ENCODE measurements around the gene TOX4.

The TOX4 gene

DNA sequence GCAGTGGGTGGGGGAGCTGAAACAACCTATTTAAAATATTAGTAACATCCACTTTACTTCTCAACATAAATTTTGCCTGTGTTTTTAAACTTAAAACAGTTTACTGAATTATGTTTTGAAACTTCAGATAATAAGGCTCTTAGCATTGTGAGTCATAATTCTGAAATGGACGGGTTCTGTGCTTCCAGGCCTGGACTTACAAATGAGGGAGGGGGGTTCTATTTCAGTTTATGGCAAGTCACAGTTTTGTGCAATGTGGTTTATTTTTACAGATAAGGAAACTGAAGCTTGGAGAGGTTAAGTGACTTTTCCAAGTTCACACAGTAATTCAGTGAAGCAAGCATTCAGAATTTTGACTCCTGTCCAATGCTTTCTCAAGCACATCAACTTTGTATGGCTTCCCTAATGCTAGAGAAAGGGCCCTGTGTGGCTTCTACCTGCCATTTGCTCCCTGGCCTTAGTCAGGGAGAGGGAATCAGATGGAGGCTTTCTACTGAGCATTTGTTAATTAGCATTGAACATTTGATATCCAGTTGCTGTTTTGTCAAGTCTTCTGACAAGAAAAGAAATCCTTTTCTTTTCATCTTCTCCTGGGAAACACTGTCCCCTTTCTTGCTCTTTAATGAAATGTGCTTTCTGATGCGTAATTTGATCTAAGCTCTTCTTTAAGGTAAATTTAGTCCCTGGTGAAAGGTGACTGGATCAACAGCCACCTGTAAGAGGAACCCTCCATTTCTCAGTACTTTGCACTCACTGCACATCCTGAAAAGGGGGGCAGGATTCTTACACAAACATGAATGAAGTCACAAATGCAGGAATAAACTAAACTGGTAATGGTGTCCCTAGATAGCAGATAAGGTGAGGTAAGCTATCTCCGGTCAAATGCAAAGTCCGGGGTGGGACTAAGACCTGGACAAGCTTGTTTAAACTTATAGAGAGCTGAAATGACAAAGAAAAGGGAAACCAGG is 51.7 kb downstream of the TOX4 start:
- no peak overlapping the region for H3K9ac ChIP-seq (ENCODE audit: low read depth, low read length)
- ATAC-seq (ENCODE audit: insufficient read depth, low read depth): no peak
- TF ChIP-seq, protein P1, sequence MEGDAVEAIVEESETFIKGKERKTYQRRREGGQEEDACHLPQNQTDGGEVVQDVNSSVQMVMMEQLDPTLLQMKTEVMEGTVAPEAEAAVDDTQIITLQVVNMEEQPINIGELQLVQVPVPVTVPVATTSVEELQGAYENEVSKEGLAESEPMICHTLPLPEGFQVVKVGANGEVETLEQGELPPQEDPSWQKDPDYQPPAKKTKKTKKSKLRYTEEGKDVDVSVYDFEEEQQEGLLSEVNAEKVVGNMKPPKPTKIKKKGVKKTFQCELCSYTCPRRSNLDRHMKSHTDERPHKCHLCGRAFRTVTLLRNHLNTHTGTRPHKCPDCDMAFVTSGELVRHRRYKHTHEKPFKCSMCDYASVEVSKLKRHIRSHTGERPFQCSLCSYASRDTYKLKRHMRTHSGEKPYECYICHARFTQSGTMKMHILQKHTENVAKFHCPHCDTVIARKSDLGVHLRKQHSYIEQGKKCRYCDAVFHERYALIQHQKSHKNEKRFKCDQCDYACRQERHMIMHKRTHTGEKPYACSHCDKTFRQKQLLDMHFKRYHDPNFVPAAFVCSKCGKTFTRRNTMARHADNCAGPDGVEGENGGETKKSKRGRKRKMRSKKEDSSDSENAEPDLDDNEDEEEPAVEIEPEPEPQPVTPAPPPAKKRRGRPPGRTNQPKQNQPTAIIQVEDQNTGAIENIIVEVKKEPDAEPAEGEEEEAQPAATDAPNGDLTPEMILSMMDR (IDR thresholded peaks at IDR 0.05; ENCODE audit: borderline replicate concordance, extremely low read depth, low read length, poor library complexity, severe bottlenecking): no peak
- no peak for TF ChIP-seq EZH2 (IDR thresholded peaks at IDR 0.05; ENCODE audit: borderline replicate concordance, low read depth, low read length, severe bottlenecking)
- no peaks in the 10 kb centered on the region for H4K20me1 ChIP-seq (ENCODE audit: insufficient read depth, low read length)
- no peak overlapping the region for H3K27ac ChIP-seq (ENCODE audit: low read length)
- H3K27me3 ChIP-seq (ENCODE audit: insufficient read depth, low read length, poor library complexity): peaks cover 2% of the 10 kb centered on the region
- H3K4me3 ChIP-seq (ENCODE audit: low read depth in 1 of 2, low read length in 2 of 2): no peak overlapping the region
- H3K36me3 ChIP-seq (ENCODE audit: insufficient read depth, low read length): peaks cover 8% of the 10 kb centered on the region
- peaks cover 5% of the 10 kb centered on the region for H3K79me2 ChIP-seq (ENCODE audit: insufficient read depth, low read length)
- no peak overlapping the region for H2AFZ ChIP-seq (ENCODE audit: low read depth, low read length)
- no peaks in the 10 kb centered on the region for H3K9me3 ChIP-seq (ENCODE audit: insufficient read depth, low read length, severe bottlenecking)
- no peak overlapping the region for H3K4me2 ChIP-seq (ENCODE audit: insufficient read depth, low read length)
- DNase-seq: no peak
- peaks cover 16% of the 10 kb centered on the region for H3K4me1 ChIP-seq (ENCODE audit: insufficient read depth, low read length)

DNA sequence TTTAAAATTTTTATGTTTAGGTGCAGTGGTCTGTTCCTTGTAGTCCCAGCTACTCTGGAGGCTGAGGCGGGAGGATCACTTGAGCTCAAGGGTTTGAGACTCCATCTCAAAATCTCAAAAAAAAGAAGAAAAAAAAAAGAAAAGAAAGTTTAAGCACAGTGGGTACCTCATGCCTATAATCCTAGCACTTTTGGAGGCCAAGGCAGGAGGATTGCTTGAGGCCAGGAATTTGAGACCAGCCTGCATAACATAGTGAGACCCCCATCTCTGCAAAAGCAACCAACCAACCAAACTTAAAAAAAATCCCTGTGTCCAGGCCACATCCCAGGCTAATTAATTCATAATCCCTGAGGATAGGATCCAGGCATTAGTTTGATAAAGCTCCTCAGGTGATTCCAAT is 52.5 kb downstream of the TOX4 start:
- no peak overlapping the region for H3K9ac ChIP-seq (ENCODE audit: low read depth, low read length)
- H4K20me1 ChIP-seq (ENCODE audit: insufficient read depth, low read length): no peaks in the 10 kb centered on the region
- H3K9me3 ChIP-seq (ENCODE audit: insufficient read depth, low read length, severe bottlenecking): no peaks in the 10 kb centered on the region
- ATAC-seq (ENCODE audit: insufficient read depth, low read depth): no peak
- no peak for DNase-seq
- TF ChIP-seq, protein P1 (IDR thresholded peaks at IDR 0.05; ENCODE audit: borderline replicate concordance, extremely low read depth, low read length, poor library complexity, severe bottlenecking): no peak
- no peak for TF ChIP-seq EZH2 (IDR thresholded peaks at IDR 0.05; ENCODE audit: borderline replicate concordance, low read depth, low read length, severe bottlenecking)
- H3K27ac ChIP-seq (ENCODE audit: low read length): no peak overlapping the region
- peaks cover 8% of the 10 kb centered on the region for H3K27me3 ChIP-seq (ENCODE audit: insufficient read depth, low read length, poor library complexity)
- no peak overlapping the region for H3K4me2 ChIP-seq (ENCODE audit: insufficient read depth, low read length)
- no peak overlapping the region for H3K4me3 ChIP-seq (ENCODE audit: low read depth in 1 of 2, low read length in 2 of 2)
- H2AFZ ChIP-seq (ENCODE audit: low read depth, low read length): no peak overlapping the region
- H3K4me1 ChIP-seq (ENCODE audit: insufficient read depth, low read length): peaks cover 16% of the 10 kb centered on the region
- peaks cover 5% of the 10 kb centered on the region for H3K79me2 ChIP-seq (ENCODE audit: insufficient read depth, low read length)
- H3K36me3 ChIP-seq (ENCODE audit: insufficient read depth, low read length): peaks cover 4% of the 10 kb centered on the region; the same call in 1 of the 2 replicates

DNA sequence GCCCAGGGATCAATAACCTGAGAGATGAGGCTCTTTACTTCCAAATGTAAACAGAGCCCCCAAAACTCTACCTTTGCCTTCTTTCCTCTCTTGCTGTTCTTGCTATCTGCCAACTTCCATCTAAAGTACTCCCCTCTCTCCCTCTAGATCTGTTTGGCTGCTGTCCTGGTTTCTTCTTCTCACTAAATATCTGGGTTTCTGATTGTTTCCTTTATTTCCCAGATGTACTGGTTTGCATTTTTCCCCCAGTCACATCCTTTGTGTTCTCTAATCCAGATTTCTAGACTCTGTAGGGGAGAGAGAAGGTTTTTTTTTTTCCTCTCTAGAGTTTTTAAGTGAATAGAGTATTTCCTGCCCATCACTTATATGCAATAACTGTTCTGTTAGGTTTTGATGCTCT is 56.3 kb downstream of the TOX4 start:
- Histone ChIP-seq H4K20me1 (ENCODE audit: insufficient read depth, low read length) (no peaks in the 10 kb centered on the region), H3K9ac (ENCODE audit: low read depth, low read length) (no peak overlapping the region), H3K79me2 (ENCODE audit: insufficient read depth, low read length) (no peaks in the 10 kb centered on the region), H3K27me3 (ENCODE audit: insufficient read depth, low read length, poor library complexity) (peaks cover 22% of the 10 kb centered on the region), H3K4me1 (ENCODE audit: insufficient read depth, low read length) (no peaks in the 10 kb centered on the region), H2AFZ (ENCODE audit: low read depth, low read length) (no peak overlapping the region), H3K27ac (ENCODE audit: low read length) (no peak overlapping the region), H3K9me3 (ENCODE audit: insufficient read depth, low read length, severe bottlenecking) (no peaks in the 10 kb centered on the region), H3K36me3 (ENCODE audit: insufficient read depth, low read length) (no peaks in the 10 kb centered on the region), H3K4me3 (ENCODE audit: low read depth in 1 of 2, low read length in 2 of 2) (no peak overlapping the region), H3K4me2 (ENCODE audit: insufficient read depth, low read length) (no peak overlapping the region)
- ATAC-seq (ENCODE audit: insufficient read depth, low read depth) (no peak), DNase-seq (no peak)
- TF ChIP-seq EZH2 (IDR thresholded peaks at IDR 0.05; ENCODE audit: borderline replicate concordance, low read depth, low read length, severe bottlenecking): no peak
- TF ChIP-seq, protein P1 (IDR thresholded peaks at IDR 0.05; ENCODE audit: borderline replicate concordance, extremely low read depth, low read length, poor library complexity, severe bottlenecking): no peak
